ENCODE data around the gene IMPDH1. TPM values are rescaled to one million over a fixed set of nuclear protein-coding genes. Genes with fewer than 3 reads are reported as not detected.

The IMPDH1 gene
- polyA plus RNA-seq, 2 of the 4 experiments (the other 2 are of a cell fraction) = 55.4 to 65.4 TPM

GRCh38 chr7:128363261-128363721 lies 46.5 kb downstream of the IMPDH1 start:
- Histone ChIP-seq H3K9me3 (no peaks in the 10 kb centered on the region), H3K27ac (no peak overlapping the region), H3K4me1 (no peaks in the 10 kb centered on the region), H3K4me3 (no peak overlapping the region), H3K4me2 (no peak overlapping the region)
- ChIA-PET POLR2A (no interaction called here), CTCF (interaction anchor here (1.7 to 11.1 kb wide), 4 partner anchors 10 to 25 kb away, joined by 4 to 109 read pairs (median 13); no protein-coding TSS in a partner anchor)
- DNase-seq (ENCODE audit: low read depth in 1 of 2, low spot score in 1 of 2) (no peak), FAIRE-seq (no peak), ATAC-seq (no peak)
- no peak for TF ChIP-seq FOXS1 (CRISPR knock-in tag; IDR thresholded peaks at IDR 0.05)
- no peak for TF ChIP-seq MYC (IDR thresholded peaks at IDR 0.05; ENCODE audit: borderline replicate concordance, low read length)
- TF ChIP-seq HOXB13 (CRISPR knock-in tag; IDR thresholded peaks at IDR 0.05; ENCODE audit: low read depth) = no peak
- WGBS (ENCODE audit: missing lambda C conversion rate) = 64% methylated on average over 6 of the region's 6 CpGs

- H3K9me3 ChIP-seq = no peaks in the 10 kb centered on the region
- CTCF ChIA-PET = interaction anchor here (1.4 to 11.1 kb wide), 6 partner anchors 9 to 38 kb away, joined by 4 to 109 read pairs (median 6); no protein-coding TSS in a partner anchor
Observed at GRCh38 chr7:128362670-128363069, 47.1 kb downstream of the IMPDH1 start.

More at GRCh38 chr7:128362670-128363069, 47.1 kb downstream of the IMPDH1 start:
- DNase-seq (ENCODE audit: low read depth in 1 of 2, low spot score in 1 of 2) (no peak), FAIRE-seq (no peak), ATAC-seq (no peak)
- no peak for TF ChIP-seq CHD2 (IDR thresholded peaks at IDR 0.05; ENCODE audit: low read length, partially characterized antibody)
- no peak for TF ChIP-seq CEBPB (IDR thresholded peaks at IDR 0.05)
- TF ChIP-seq MAX (IDR thresholded peaks at IDR 0.05) = no peak
- TF ChIP-seq KDM1A (IDR thresholded peaks at IDR 0.05; ENCODE audit: low read depth) = no peak
- TF ChIP-seq REST (IDR thresholded peaks at IDR 0.05) = no peak
- no peak for TF ChIP-seq RCOR1 (IDR thresholded peaks at IDR 0.05; ENCODE audit: low read depth, low read length)
- no peak for TF ChIP-seq CBX8 (IDR thresholded peaks at IDR 0.05)
- no peak for TF ChIP-seq GATA3 (IDR thresholded peaks at IDR 0.05; ENCODE audit: borderline replicate concordance)
- TF ChIP-seq TFCP2L1 (CRISPR knock-in tag; IDR thresholded peaks at IDR 0.05) = no peak
- no peak for TF ChIP-seq E2F6 (IDR thresholded peaks at IDR 0.05; ENCODE audit: borderline replicate concordance, low read depth)
- no peak for TF ChIP-seq SMC3 (IDR thresholded peaks at IDR 0.05)
- TF ChIP-seq ZFP36 (IDR thresholded peaks at IDR 0.05; ENCODE audit: borderline replicate concordance, partially characterized antibody) = no peak
- no peak for TF ChIP-seq JUNB (IDR thresholded peaks at IDR 0.05)
- no peak for TF ChIP-seq NPAS2 (CRISPR knock-in tag; IDR thresholded peaks at IDR 0.05; ENCODE audit: borderline replicate concordance)
- no peak for TF ChIP-seq HOXB5 (CRISPR knock-in tag; IDR thresholded peaks at IDR 0.05)
- no peak for TF ChIP-seq POLR2A (IDR thresholded peaks at IDR 0.05; ENCODE audit: low read length)
- TF ChIP-seq SREBF2 (IDR thresholded peaks at IDR 0.05) = no peak
- TF ChIP-seq USF2 (IDR thresholded peaks at IDR 0.05) = no peak
- TF ChIP-seq RFX5 (IDR thresholded peaks at IDR 0.05) = no peak
- no peak for TF ChIP-seq EHF (CRISPR knock-in tag; IDR thresholded peaks at IDR 0.05)
- no peak overlapping the region for H3K4me3 ChIP-seq
- no peak overlapping the region for H3K27ac ChIP-seq
- WGBS (ENCODE audit: missing lambda C conversion rate) = 55% methylated on average over 4 of the region's 4 CpGs
- POLR2A ChIA-PET = no interaction called here
- no peaks in the 10 kb centered on the region for H3K4me1 ChIP-seq
- no peak overlapping the region; the same call in 2 of the 3 replicates for H3K4me2 ChIP-seq
